GM12878 (cell line): ENCODE measurements around the gene GLO1. TPM values are rescaled to one million over a fixed set of nuclear protein-coding genes. Genes with fewer than 3 reads are reported as not detected.

Experiments used
- ATAC-seq: fragments of 200-7000 bp; cut with Tn5 transposase; 3 replicates; pipeline ENCODE4 v1.9.1; 2020; ENCODE audit warnings: mild to moderate bottlenecking, moderate library complexity
- BruUV-seq: library from RNA; stranded (reverse); fragments of 400-500 nt; replicated peaks from 2 replicates; lab custom pipeline; 2021; lab: Mats Ljungman, UMichigan
- CTCF ChIA-PET: fragments of 300-600 bp; sonication (Branson Sonifier 250); formaldehyde crosslinking; extraction: SDS; loops from one replicate; lab custom pipeline; 2021; ENCODE audit warnings: inconsistent platforms; lab: Yijun Ruan, JAX
- POLR2A ChIA-PET: fragments of 350-600 bp; formaldehyde crosslinking; extraction: SDS; loops from one replicate; lab custom pipeline; 2021; ENCODE audit warnings: inconsistent platforms; lab: Charles Lee
- RAD21 ChIA-PET: fragments of 300-600 bp; sonication (Branson Sonifier 250); formaldehyde crosslinking; loops from one replicate; lab custom pipeline; 2023; ENCODE audit warnings: antibody characterized with exemption; ENCODE audit not compliant: unreplicated experiment; lab: Charles Lee
- SMC1A ChIA-PET: fragments of 300-600 bp; sonication (Branson Sonifier 250); formaldehyde crosslinking; loops from one replicate; lab custom pipeline; 2023; ENCODE audit not compliant: unreplicated experiment, uncharacterized antibody; lab: Charles Lee
- DNase-seq: peaks from one replicate; pipeline ENCODE4 v3.0.0-alpha.2; 2011; ENCODE audit warnings: low read depth, low spot score
- FAIRE-seq: peaks from 3 replicates; lab custom pipeline; 2011; peaks lifted over from hg19 to GRCh38; lab: Jason Lieb, UNC
- H2AFZ ChIP-seq: 2 replicates; pipeline ENCODE4 v1.6.0; 2011; ENCODE audit warnings: low read depth, low read length, control low read depth; ENCODE audit not compliant: control insufficient read depth
- H3K27ac ChIP-seq: 2 replicates; pipeline ENCODE4 v1.5.1; 2011; ENCODE audit warnings: control low read depth; ENCODE audit not compliant: control insufficient read depth, insufficient read depth
- H3K27me3 ChIP-seq, 2 experiments: replicated peaks in 1 of 2; 2 replicates each; pipeline versions ENCODE4 v1.6.0 to v1.6.1; 2011; ENCODE audit warnings: low read length in 1 of 2; ENCODE audit not compliant: control insufficient read depth in 2 of 2, insufficient read depth in 2 of 2
- H3K36me3 ChIP-seq, 2 experiments: 2 replicates each; pipeline ENCODE4 v1.5.1; 2011; ENCODE audit warnings: low read length in 1 of 2; ENCODE audit not compliant: control insufficient read depth in 2 of 2, insufficient read depth in 2 of 2
- H3K4me1 ChIP-seq: 2 replicates; pipeline ENCODE4 v1.6.1; 2011; ENCODE audit warnings: mild to moderate bottlenecking, low read length, moderate library complexity, mixed read lengths; ENCODE audit not compliant: control insufficient read depth, insufficient read depth
- H3K4me2 ChIP-seq: 2 replicates; pipeline ENCODE4 v1.6.0; 2011; ENCODE audit warnings: control low read depth; ENCODE audit not compliant: control insufficient read depth, insufficient read depth
- H3K4me3 ChIP-seq: fragments of 200-600 bp; sonication (generic); 2 replicates; pipeline ENCODE4 v1.5.1; 2016
- H3K79me2 ChIP-seq: 2 replicates; pipeline ENCODE4 v1.6.0; 2011; ENCODE audit warnings: low read length; ENCODE audit not compliant: control insufficient read depth, insufficient read depth
- H3K9ac ChIP-seq: 2 replicates; pipeline ENCODE4 v1.8.0; 2011; ENCODE audit warnings: low read length, control low read depth, mixed read lengths; ENCODE audit not compliant: control insufficient read depth, insufficient read depth
- H3K9me3 ChIP-seq: replicated peaks from 3 replicates; pipeline ENCODE4 v1.5.1; 2011; ENCODE audit warnings: mild to moderate bottlenecking, low read length; ENCODE audit not compliant: control insufficient read depth, insufficient read depth
- H4K20me1 ChIP-seq: 2 replicates; pipeline ENCODE4 v1.6.0; 2011; ENCODE audit not compliant: control insufficient read depth, insufficient read depth
- NR2F1 ChIP-seq: fragments of 450-650 bp; conservative IDR thresholded peaks from 2 replicates; pipeline ENCODE4 v1.6.1; 2017; ENCODE audit warnings: mild to moderate bottlenecking
- WGBS: methylation state at CpG from one replicate; pipeline ENCODE4 v1.1.6; 2016; ENCODE audit warnings: low lambda C conversion rate; ENCODE audit not compliant: insufficient replicate concordance, insufficient coverage; ENCODE audit errors: missing lambda C conversion rate; 5-methylcytosine and 5-hydroxymethylcytosine counted together
- in situ Hi-C: fragments of 300-500 bp; cut with MboI; formaldehyde crosslinking; loops from 9 replicates; pipeline ENCODE4 v1.14.3; 2018; ENCODE audit warnings: mixed read lengths
- intact Hi-C: fragments of 100-400 bp; cut with micrococcal nuclease; formaldehyde crosslinking; loops from one replicate; pipeline ENCODE4 v1.14.2; 2022; ENCODE audit not compliant: unreplicated experiment
- polyA plus RNA-seq, 11 experiments: library from polyadenylated mRNA; depleted of rRNA in 4 of 11; unstranded in 6 of 11; stranded (reverse) in 5 of 11; fragments of >200 nt; fragmentation: Nextera tagmentation in 4 of 11; fragmentation: Illumina TruSeq in 1 of 11; extraction: Ambion mirVana in 4 of 11; extraction: Trizol in 1 of 11; gene quantifications; 1 replicate in 1 of 11; 2 replicates in 10 of 11; pipeline versions ENCODE4 v1.2.1 to v1.2.3, GENCODE V29; 2011 to 2016; ENCODE audit warnings: inconsistent platforms in 2 of 11, missing spikeins in 2 of 11, low read depth in 1 of 11
- total RNA-seq, 4 experiments: library from RNA; depleted of rRNA in 3 of 4; stranded (reverse); fragments of >200 nt in 3 of 4; fragmentation: Illumina TruSeq in 1 of 4; extraction: Trizol in 1 of 4; gene quantifications; 2 replicates each; pipeline versions ENCODE4 v1.2.1 to v1.2.3, GENCODE V29; 2013 to 2021
- TF ChIP-seq, protein P1 (sequence below): fragments of 450-650 bp; IDR thresholded peaks from 2 replicates; pipeline ENCODE4 v1.6.1; 2018; ENCODE audit warnings: mild to moderate bottlenecking, low read depth, moderate library complexity; ENCODE audit not compliant: partially characterized antibody
- TF ChIP-seq, protein P2 (sequence below): fragments of 450-650 bp; IDR thresholded peaks from 2 replicates; pipeline ENCODE4 v1.6.1; 2017; ENCODE audit warnings: antibody characterized with exemption, mild to moderate bottlenecking, moderate library complexity

The GLO1 gene
- total and polyA plus RNA-seq, 10 of the 15 experiments (the other 5 are each of a cell fraction or from before 2014, with no cell fraction given) = 105 to 227 (median 150) TPM

DNA sequence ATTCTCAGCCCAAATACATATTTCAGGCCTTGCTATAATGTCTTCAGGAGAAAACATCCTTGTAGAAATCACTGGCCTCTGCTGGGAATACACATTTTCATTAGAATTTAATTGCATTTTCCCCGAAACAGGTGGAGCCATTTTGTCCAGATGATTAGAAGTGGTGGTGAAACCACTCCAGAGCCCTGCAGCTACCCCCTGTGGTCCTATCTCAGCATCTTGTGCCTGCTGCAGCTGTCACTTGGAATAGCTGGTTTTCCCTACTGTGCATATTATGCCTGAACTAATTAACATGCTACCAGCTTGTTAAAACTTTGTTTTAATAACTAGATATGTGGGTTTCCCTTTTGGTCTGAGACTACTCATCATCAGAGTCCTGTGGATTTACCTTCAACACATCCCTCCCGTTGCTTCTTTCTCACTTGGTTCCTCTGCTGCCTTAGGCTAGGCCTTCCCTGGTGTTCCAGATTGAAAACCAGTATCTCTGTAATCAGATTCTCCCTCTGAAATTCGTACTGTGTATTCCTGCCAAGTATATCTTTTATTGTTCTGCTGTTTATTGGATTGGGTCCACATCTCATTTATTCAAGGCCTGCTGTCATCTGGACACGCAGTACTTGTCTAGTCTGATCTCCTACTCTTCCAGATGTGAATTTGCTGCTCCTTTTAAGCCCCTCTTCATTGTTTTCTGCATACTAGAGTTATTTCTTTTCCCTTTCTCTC lies 27.4 kb upstream of the GLO1 start:
- H3K4me2 ChIP-seq = no peak overlapping the region
- H4K20me1 ChIP-seq = no peaks in the 10 kb centered on the region
- intact Hi-C loops (no loop called here), in situ Hi-C loops (no loop called here)
- no peak overlapping the region for H3K9ac ChIP-seq
- H3K4me1 ChIP-seq = peaks cover 7% of the 10 kb centered on the region; the same call in 1 of the 2 replicates
- no peak for FAIRE-seq
- no peaks in the 10 kb centered on the region for H3K9me3 ChIP-seq
- ChIA-PET SMC1A (no interaction called here), CTCF (no interaction called here)
- no peak overlapping the region for H3K27ac ChIP-seq
- TF ChIP-seq, protein P1, sequence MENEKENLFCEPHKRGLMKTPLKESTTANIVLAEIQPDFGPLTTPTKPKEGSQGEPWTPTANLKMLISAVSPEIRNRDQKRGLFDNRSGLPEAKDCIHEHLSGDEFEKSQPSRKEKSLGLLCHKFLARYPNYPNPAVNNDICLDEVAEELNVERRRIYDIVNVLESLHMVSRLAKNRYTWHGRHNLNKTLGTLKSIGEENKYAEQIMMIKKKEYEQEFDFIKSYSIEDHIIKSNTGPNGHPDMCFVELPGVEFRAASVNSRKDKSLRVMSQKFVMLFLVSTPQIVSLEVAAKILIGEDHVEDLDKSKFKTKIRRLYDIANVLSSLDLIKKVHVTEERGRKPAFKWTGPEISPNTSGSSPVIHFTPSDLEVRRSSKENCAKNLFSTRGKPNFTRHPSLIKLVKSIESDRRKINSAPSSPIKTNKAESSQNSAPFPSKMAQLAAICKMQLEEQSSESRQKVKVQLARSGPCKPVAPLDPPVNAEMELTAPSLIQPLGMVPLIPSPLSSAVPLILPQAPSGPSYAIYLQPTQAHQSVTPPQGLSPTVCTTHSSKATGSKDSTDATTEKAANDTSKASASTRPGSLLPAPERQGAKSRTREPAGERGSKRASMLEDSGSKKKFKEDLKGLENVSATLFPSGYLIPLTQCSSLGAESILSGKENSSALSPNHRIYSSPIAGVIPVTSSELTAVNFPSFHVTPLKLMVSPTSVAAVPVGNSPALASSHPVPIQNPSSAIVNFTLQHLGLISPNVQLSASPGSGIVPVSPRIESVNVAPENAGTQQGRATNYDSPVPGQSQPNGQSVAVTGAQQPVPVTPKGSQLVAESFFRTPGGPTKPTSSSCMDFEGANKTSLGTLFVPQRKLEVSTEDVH = no peak
- TF ChIP-seq NR2F1 = no peak
- TF ChIP-seq, protein P2, sequence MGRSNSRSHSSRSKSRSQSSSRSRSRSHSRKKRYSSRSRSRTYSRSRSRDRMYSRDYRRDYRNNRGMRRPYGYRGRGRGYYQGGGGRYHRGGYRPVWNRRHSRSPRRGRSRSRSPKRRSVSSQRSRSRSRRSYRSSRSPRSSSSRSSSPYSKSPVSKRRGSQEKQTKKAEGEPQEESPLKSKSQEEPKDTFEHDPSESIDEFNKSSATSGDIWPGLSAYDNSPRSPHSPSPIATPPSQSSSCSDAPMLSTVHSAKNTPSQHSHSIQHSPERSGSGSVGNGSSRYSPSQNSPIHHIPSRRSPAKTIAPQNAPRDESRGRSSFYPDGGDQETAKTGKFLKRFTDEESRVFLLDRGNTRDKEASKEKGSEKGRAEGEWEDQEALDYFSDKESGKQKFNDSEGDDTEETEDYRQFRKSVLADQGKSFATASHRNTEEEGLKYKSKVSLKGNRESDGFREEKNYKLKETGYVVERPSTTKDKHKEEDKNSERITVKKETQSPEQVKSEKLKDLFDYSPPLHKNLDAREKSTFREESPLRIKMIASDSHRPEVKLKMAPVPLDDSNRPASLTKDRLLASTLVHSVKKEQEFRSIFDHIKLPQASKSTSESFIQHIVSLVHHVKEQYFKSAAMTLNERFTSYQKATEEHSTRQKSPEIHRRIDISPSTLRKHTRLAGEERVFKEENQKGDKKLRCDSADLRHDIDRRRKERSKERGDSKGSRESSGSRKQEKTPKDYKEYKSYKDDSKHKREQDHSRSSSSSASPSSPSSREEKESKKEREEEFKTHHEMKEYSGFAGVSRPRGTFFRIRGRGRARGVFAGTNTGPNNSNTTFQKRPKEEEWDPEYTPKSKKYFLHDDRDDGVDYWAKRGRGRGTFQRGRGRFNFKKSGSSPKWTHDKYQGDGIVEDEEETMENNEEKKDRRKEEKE = no peak
- TF ChIP-seq, all 136 proteins: peak for 0
- Histone ChIP-seq H3K36me3 (no peaks in the 10 kb centered on the region), H3K27me3 (no peaks in the 10 kb centered on the region), H3K79me2 (no peaks in the 10 kb centered on the region), H2AFZ (no peak overlapping the region), H3K4me3 (no peak overlapping the region)
- DNase-seq (no peak), ATAC-seq (no peak)
- ChIA-PET RAD21 (no interaction called here), POLR2A (no interaction called here)
- no TSS peak for BruUV-seq
- 33% methylated on average over 4 of the region's 4 CpGs for WGBS
